CD4-positive, alpha-beta T cell treated with Interferon gamma for 1 hour (primary cell): Measurements from ENCODE around the gene HPCAL1.

ENCODE experiments used
- DNase-seq: peaks from one replicate; pipeline ENCODE4 v3.0.0-alpha.2; 2020

HPCAL1 gene

DNA sequence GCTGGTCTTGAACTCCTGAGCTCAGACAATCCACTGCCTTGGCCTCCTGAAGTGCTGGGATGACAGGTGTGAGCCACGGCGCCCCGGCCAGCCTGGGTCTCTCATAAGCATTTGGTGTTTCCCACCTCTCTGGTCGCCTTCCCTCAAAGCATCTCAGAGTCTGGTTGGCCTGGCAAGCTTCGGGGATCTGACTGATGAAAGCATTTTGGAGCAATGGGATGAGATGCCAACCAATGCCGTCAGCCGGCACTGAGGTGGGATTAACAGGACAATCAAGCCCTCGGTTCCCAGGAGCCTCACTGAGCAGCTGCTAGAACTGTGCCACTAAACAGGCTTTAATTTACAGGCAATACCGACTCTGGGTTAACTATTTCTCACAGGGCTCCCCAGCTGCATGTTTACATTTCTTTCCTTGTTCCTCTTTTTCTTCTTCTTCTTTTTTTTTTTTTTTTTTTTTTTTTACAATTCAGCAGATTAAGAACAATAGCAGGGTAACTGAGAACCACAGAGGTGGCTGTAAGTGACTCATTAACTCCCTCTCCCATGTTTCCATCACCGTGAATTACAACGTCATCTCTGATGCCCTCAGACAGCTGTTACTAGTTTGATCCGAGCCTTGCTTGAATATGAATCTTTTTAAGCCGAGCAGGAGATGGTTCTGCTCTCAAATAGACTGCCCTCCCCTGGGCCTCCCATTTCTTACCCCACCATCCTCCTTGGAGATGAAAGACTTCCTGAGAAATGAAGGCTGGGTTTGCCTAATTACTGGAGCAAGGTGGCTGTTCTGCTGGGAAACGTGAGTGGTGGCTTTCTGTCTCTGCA is 107.5 kb downstream of the HPCAL1 start:
- peak; percentile 34 for DNase-seq

DNA sequence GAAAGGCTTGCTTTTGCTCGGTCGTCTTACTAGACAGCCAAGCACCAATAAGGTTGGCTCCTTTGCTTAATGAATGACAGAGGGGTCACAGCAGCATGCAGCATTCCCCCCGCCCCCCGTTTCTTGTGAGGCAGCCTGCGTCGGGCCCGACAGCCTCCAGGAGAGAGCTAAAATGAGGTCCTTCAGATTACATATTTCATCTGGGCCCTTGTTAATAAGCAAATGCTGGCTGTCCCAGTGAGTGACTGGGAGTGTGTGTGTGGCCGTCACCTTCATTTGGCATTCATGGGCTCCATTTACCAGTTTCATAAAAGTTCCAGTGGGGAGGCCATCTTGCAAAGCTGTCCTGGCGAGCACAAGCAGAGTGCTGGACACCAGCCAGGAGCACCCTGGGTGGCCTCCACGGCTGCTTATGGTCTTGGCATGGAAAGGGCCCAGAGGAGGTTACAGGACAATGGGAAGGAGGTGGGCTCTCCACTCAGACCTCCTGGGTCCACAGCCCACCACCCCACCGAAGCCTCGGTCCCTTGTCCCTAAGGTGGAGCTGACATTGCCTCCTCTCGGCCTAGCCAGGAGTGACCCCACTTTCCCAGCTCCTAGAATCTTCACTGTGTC is 108.2 kb downstream of the HPCAL1 start:
- no peak for DNase-seq

DNA sequence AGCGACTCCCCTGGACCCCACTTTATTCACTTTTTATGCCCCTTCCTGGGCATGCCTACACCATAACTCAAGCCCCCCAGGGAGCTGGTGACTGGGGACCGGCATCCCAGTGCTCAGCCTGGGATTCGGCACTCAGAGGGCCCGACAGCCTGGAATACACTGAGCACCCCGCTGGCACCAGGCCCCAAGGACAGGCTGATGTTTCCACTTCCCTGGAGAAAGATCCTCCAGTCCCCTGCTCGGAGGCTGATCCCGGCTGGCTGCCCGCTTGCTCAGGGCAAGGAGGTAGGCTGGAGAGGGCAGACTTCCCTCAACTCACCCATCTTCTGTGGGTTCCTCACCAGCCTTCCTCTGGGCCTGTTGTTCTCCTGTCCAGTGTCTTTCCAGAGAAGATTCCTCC is 108.9 kb downstream of the HPCAL1 start:
- no peak for DNase-seq

DNA sequence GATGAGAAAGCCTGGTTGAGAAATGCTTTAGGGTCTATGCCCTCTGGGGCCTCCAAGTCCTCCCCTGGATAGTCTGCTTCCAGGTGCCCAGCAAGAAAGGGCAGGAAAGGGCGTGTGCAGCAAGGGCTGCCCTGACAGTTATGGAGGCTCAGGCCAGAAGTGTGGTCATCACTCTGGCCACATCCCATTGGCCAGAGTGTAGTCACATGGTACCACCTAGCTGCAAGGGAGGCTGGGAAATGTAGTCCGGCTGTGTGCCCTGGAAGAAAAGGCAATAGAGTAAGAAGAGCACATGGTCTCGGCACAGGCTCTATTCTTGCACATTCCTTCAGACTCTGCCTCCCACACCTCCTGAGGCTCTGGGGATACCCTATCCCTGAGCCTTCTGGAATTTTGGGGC is 109.7 kb downstream of the HPCAL1 start:
- peak; percentile 36 for DNase-seq

DNA sequence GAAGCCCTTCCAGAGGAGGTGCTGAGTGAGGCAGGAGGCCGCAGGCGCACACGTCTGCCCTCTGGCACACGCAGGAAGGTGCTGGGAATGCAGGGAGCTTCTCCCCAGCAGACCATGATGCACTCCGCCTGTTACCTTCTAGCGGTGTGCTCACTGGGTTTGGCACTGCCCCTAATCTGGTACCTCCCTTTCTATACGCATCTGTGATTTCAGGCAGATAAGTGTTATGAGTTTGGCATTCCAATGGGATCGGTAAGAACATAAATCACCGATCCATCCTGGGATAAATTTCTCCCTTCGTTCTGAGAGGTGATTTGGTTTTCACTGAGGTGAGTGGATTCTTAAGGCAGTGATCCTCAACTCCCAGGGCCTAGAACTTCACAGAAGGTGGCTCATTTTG is 110.8 kb downstream of the HPCAL1 start:
- DNase-seq: no peak

DNA sequence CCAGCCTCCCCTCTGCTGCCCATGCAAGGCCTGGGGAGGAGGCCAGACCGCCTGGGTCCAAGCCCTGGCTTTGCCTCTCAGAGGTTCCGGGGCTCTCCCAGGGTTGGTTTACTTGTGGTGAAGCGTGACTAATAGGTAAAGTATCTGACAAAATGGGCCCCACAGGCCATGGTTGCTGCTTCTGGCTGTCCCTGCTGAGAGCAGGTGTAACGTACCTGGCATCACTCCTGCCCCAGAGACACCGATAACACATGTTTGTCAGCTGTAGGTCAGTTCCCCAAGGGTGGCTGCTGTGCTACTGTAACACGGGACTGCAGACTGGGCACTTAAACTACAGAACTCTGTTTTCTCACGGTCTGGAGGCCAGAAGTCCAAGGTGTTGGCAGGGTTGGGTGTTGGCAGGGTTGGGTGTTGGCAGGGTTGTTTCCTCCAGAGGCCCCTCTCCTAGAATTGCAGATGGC is 111.3 kb downstream of the HPCAL1 start:
- no peak for DNase-seq

DNA sequence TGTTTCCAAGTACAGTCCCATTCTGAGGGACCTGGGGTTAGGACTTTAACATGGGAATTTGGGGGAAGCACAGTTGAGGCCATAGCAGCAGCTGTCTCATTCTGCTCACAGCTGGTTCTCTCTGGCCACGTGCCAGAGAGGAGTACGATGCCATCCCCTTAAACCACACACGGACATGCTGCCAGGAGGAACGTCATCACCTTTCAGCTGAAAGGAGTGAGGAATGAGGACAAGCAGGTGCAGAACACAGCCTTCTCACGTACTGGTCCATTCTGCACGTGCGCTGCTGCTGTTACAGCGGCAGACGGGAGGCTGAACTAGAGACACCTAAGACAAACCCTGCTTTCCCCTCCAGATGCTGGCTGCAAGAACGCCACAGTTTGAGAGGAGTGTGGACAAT is 111.9 kb downstream of the HPCAL1 start:
- DNase-seq: no peak

DNA sequence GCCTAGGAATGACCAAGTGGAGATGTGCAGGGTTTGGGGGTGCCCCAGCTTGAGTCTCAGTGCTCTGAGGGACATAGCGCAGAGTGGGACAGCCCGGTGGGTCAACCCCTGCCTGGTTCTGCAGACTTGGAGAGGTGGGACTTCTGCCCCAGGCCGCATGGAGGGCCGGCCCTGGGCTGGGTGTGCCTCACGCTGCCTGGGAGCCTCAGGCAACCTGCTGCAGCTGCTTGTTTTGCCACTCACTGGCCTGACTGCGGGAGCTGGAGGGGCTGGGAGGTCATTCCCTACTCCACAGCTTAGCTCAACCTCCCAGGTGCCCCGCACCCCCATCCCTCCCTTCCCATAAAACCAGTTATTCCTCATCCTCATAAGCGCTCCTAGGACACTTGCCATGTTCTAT is 112.3 kb downstream of the HPCAL1 start:
- DNase-seq: no peak

DNA sequence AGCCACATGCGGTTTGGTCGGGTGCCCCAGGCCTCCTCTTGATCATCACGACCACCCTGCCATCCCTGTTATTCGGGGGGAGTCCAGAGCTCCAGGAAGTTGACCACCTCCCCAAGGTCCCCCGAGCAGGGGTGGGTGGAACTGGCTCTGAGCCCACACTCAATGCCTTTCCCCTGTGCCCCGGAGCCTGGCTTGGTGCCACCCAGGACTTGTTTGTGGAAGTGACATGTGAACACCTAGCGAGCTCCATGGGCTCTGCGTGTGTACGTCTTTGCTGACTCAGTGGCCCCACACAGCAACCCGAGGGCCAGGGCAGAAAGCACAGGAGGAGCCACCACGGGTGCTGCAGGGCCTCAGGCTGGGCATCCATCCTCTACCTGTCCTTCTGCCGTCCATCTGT is 112.9 kb downstream of the HPCAL1 start:
- DNase-seq: no peak

DNA sequence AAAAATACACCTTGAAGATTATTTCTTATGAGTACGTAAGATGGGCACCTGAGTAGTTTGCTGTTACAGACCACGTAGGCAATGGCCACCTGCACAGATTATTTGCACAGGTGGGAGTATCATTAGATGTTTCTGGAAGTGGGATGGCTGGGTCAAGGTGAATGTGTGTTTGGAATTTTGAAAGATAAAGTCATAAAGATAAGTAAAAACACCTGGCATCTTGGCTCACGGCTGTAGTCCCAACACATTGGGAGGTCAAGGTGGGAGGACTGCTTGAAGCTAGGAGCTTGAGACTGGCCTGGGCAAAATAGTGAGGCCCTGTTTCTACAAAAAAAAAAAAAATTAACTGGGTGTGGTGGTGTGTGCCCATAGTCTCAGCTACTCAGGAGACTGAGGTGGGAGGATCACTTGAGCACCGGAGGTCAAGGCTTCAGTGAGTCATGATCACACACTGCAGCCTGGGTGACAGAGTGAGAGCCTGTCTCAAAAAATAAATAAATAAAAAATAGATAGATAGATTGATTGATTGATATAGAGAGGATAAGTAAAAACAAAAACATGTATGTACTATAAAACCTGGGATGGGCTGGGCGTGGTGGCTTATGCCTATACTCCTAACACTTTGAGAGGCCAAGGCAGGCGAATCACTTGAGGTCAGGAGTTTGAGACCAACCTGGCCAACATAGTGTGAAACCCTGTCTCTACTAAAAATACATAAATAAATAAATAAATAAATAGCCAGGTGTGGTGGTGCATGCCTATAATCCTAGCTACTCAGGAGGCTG is 115.0 kb downstream of the HPCAL1 start:
- DNase-seq: no peak

DNA sequence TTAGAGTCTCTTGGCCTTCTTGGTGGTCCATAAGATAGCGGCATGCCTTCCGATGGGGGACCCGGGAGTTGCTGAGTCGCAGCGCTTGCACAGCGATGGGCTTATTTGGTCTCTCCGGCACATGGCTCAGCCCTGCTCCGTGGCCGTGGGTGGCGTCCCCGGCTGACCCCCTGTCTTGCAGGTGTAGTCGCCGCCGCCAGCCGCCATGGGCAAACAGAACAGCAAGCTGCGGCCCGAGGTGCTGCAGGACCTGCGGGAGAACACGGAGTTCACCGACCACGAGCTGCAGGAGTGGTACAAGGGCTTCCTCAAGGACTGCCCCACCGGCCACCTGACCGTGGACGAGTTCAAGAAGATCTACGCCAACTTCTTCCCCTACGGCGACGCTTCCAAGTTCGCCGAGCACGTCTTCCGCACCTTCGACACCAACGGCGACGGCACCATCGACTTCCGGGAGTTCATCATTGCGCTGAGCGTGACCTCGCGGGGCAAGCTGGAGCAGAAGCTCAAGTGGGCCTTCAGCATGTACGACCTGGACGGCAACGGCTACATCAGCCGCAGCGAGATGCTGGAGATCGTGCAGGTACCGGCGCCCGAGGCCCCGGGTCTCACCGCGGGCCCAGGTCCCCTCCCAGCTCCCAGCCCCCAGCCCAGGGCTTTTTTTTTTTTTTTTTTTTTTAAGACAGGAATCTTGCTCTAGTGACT is 117.0 kb downstream of the HPCAL1 start:
- DNase-seq: no peak

DNA sequence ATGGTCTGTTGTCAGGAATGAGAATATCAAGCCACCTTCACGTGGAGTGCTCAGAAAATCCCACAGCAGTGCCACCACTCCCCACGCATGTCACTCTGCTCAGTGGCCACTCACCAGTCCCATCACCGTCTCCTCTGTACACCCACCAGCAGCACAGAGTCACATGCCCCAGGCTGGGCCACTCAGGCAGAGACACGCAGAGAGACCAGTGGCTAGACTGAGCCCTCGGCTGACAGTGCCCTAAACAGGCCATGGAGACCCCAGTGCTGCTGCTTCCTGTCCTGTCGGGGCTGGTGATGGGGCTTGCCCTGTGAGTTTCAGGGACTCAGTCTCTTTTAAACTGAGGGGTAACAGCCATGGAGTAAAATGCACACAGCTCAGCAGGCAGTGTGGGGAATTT is 119.5 kb downstream of the HPCAL1 start:
- DNase-seq: no peak

DNA sequence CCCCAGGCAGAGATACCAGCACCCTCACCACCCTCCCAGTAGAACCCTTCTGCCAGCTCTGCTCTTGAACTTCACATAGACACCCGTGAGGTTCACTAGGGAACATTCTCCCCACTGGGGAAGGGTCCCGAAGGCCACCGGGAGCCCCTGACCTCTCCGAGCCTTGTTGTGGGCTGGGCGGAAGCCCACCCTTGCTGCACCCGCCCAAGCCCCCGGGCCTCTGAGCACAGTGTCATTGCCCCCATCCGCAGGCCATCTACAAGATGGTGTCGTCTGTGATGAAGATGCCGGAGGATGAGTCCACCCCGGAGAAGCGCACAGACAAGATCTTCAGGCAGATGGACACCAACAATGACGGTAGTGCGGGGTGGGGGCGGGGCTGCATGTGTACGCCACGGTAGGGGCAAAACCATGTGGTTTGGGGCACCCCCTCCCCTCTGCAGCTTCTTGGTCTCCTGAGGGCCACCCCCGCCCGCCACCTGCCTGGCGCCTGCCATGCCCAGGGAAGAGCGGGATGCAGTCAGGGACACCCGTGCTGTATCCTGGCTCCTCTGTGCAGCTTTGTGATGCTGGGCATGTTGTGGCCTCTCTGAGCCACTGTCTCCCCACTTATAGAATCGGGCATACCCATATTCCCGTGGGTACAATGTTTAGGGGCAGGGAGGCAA is 120.2 kb downstream of the HPCAL1 start:
- DNase-seq: no peak

DNA sequence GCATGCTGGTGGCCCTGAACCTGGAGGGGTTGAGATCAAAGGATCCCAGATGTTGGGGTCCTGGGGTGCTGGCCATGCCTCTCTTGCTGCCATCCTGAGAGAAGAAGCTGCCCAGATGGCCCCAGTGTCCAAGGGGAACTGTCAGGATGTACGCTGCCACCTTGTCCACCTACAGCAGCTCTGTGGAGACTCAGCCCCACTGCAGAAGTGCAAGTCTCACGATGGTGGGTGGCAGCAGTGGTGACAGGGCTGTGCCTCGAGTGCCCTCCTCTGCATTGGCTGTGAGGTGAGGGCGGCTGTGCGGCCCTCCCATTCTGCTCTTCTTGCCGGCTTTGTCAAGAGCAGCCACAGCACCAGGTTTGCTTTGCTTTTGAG is 120.7 kb downstream of the HPCAL1 start:
- no peak for DNase-seq

DNA sequence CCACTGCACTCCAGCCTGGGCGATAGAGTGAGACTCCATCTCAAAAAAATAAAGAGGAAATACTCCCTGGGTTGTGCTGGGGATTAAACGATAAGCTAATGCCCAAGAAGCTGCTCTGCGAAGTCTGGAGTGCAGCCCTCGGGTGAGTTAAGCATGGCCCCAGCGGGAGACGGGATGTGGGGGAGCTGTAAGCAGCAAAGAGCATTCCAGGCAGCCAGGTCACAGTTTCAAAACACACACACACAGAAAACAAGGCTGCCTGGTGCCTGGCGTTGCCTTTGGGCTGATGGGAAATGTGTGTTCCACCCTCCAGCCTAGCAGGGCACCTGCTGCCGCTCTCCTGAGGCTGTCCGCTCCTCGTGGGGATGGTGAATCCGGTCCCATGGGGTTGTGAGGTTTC is 121.3 kb downstream of the HPCAL1 start:
- DNase-seq: no peak

DNA sequence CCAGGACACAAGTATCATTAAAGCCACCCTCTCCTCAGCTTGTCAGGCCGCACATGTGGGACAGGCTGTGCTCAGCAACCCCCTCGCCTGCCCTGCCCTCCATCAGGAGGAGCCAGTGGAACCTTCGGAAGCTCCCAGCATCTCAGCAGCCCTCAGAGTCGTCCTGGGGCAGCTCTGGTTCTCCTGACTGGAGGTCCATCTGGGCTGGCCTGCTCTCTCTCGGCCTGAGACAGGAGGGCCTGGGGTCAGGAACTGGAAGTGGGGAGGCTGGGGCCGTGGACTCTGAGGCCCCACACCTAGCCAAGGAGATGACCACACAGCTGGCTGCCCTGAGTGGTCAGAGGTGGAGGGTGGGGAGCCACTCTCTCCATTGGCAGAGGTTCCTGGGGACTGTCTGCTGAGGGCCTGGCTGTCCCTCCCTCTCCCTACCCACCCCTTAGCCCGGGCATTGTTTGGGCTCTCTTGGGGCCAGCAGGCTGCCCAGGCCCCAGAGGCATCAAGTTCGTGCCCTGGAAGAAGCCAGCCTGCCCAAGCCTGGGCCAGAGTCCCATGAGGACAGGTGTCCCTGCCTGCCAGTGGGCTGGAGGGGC is 122.3 kb downstream of the HPCAL1 start:
- DNase-seq: no peak

DNA sequence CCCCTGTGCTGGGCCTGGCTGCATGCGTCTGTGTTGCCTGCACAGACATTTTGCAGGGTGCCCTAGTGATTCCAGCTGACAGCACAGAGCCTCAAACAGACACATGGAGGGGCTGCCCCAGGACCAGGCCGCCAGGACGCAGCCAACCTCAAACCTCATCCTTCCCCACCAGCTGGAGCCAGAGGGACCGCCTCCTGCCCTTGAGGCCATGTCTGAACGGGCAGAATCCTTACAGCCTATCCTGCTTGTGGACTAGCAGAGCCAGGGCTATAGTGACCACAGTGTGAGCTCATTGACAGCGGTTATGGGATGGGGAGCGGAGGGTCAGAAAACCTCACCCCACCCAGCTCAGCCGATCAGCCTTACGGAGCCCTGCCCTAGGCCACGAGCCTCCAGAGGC is 123.0 kb downstream of the HPCAL1 start:
- no peak for DNase-seq

DNA sequence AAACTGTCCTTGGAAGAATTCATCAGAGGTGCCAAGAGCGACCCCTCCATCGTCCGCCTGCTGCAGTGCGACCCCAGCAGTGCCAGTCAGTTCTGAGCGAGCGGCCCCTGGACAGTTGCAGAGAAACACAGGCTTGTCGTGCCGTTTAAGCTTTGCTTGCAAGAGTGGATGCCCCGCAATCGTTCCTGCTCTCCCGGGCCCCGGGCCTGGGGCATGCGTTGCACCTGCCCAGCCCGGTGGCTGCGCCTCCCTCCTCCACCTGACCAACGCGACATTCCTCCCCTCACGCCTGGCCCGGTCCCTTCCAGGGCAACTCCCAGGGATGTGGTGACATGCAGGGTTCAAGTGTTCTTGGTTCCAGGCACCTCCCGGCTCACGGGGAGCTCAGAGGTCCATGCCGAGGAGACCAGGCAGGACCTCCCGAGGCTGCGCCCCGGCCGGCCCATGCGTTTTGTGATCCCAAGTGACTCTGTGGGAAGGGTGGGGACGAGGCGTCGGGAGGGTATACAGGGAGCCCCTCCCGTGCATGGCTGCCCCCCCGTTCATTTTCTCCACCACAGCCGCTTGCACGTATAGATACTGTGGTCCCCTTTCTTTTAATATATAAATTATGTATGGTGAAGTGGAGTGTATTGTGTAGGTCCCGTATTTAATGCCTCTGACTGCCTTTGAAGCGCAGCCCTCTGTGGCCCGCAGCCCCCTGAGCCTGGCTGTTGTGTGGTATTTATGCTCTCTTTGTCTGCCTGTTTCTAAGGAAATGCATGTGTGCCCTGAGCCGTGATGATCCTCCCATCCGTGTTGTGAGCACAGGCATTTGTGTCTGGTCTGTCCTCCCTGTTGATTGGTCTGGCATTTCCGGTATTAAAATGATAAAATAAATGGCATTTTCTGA is 124.3 kb downstream of the HPCAL1 start:
- no peak for DNase-seq

DNA sequence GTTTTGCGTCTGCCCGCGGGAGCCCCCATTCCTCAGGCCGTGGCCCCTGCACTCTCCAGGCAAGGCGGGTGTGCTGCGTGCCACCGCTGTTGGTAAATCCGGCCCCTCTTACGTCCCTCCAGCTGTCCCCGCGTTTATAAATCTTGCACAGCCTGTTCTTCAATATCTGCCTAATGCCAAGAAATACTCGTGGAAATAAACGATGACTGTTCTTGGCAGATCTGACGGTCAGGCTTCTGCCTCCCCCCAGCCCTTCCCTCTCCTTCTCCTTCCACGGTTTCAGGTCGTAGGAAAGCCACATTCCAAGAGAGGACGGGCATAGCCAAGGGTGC is 124.9 kb downstream of the HPCAL1 start:
- DNase-seq: no peak

DNA sequence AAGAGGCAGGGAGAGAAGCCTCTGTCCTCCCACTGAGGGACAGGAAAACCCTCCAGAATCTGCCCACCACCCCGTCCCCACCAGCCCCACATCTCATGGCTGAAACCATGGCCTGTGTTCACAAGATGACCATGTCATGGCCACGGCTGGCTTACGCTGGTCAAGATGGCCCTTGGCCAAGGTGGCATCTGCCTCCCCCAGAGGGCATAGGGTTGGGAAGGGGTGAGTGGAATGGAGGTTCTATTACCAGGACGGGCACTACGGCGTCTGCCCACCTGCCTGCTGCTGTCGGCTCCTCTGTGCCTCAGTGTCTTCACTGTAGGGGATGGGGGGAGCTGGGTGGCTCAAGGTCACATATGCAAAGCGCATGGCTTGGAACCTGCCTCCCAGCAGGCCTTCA is 125.7 kb downstream of the HPCAL1 start:
- DNase-seq: no peak

DNA sequence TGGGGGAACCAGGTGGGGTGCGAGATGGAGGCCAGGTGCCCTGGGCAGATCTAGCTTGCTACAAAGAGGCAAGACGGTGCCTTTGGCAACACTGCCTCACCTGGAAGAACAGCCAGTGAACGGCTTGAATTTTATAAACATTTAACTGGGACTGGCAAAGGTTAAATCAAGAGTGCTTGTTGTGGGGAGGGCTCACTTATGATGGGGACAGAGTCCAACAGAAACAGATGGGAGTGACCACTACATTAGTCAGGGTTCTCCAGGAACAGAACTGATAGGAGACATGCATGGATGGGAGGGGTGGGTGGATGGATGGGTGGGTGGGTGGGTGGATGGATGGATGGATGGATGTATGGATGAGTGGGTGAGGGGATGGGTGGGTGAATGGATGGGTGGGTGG is 126.2 kb downstream of the HPCAL1 start:
- no peak for DNase-seq
